GM10266 (cell line): ENCODE results near the gene OTUD6A.

Experiments used
- DNase-seq: peaks from one replicate; pipeline ENCODE4 v3.0.0; 2012; ENCODE audit errors: extremely low spot score
- TF ChIP-seq, protein P1 (sequence below): IDR thresholded peaks from 2 replicates; pipeline ENCODE4 v1.5.1; 2012; ENCODE audit warnings: mild to moderate bottlenecking, low read depth; ENCODE audit not compliant: control insufficient read depth, insufficient read depth; ENCODE audit errors: missing control alignments

OTUD6A gene

GRCh38 chrX:70038951-70039350 lies 23.3 kb upstream of the OTUD6A start:
- DNase-seq = no peak
- TF ChIP-seq, protein P1, sequence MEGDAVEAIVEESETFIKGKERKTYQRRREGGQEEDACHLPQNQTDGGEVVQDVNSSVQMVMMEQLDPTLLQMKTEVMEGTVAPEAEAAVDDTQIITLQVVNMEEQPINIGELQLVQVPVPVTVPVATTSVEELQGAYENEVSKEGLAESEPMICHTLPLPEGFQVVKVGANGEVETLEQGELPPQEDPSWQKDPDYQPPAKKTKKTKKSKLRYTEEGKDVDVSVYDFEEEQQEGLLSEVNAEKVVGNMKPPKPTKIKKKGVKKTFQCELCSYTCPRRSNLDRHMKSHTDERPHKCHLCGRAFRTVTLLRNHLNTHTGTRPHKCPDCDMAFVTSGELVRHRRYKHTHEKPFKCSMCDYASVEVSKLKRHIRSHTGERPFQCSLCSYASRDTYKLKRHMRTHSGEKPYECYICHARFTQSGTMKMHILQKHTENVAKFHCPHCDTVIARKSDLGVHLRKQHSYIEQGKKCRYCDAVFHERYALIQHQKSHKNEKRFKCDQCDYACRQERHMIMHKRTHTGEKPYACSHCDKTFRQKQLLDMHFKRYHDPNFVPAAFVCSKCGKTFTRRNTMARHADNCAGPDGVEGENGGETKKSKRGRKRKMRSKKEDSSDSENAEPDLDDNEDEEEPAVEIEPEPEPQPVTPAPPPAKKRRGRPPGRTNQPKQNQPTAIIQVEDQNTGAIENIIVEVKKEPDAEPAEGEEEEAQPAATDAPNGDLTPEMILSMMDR = no peak

DNA sequence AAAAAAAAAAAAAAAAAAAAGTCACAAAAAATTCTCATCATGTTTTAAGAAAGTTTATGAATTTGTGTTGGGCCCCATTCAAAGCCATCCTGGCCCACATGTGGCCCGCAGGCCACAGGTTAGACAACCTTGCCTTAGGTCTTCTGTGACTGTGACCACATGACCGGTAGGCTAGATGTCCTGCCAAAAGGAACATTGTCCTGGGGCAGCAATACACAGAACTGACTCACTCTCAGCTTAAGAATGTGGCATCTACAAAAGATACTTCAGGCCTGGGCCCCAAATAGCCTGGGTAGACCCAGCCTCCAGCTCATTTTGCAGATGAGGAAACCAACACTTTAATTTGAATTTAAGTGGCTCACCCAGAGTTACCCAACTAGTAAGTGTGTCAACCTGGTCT lies 22.5 kb upstream of the OTUD6A start:
- no peak for DNase-seq
- TF ChIP-seq, protein P1 = no peak

DNA sequence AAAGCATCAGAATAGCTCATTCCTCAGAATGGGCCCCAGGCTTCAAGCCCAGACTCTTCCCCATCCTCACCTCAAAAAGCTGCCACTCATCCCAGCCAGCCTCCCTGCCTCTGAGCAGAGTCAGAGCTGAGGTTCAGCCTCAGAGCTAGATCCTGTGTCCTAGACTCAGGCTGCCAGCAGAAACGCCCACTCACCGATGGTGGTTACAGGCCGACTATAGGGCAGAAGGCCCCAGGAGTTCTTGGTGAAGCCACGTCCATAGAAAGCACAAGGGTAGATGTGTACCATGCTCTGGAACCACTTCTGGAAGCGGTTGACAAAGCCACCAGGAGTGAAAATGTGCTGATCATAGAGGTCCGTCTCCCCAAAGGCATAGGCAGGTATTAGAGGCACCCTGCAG lies 20.3 kb upstream of the OTUD6A start:
- TF ChIP-seq, protein P1 = no peak

GRCh38 chrX:70042399-70043371 lies 19.6 kb upstream of the OTUD6A start:
- DNase-seq = no peak
- TF ChIP-seq, protein P1 = no peak

More for the DNA sequence above, 20.3 kb upstream of the OTUD6A start:
- DNase-seq = no peak

GRCh38 chrX:70043685-70044084 lies 18.6 kb upstream of the OTUD6A start:
- no peak for DNase-seq
- TF ChIP-seq, protein P1 = no peak

DNA sequence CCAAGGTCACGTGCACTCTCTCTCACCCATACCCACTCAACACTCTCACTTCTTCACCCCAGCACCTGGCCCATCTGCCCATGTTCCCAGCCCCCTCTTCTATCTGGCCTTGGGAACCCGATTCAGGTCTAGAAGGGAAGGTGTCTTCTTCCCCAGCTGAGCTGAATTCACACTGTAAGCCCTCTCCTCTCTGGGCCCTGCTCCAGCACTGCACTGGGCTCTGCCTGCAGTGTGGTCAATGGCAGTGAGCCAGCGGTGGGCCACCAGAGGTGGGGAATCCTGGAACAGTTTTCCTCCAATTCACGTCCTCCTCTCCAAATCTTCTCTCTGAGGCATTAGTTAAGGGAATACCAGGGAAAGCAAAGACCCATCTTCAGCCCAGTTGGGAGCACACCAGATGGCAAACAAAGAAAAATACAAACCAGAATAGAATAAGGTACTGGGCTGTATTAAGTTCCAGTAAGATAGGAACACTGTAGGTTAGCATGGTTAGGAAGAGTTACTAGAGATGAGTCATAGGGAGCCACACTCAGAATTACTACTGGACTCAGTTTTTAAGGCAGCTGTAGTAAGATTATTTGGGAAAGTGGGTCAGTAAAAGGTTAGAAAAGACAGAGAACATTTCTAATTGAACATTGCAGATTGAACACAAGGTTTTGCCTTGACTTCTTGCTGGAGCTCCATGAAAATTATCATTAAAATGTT lies 17.6 kb upstream of the OTUD6A start:
- DNase-seq = no peak
- TF ChIP-seq, protein P1 = no peak
